CD14-positive monocyte (primary cell): Measurements from ENCODE around the gene NLRC3. TPM values are rescaled to one million over a fixed set of nuclear protein-coding genes. Genes with fewer than 3 reads are reported as not detected.

Source experiments
- DNase-seq, 3 donors: peaks; one replicate each; pipeline ENCODE4 v3.0.0-alpha.2; 2011 to 2022
- H2AFZ ChIP-seq: 2 replicates; pipeline ENCODE4 v1.6.0; 2012; ENCODE audit warnings: mild to moderate bottlenecking, low read depth, low read length, inconsistent platforms; ENCODE audit not compliant: insufficient read depth, poor library complexity, severe bottlenecking
- H3K27ac ChIP-seq, 2 donors: 1 replicate in 1 of 2; 2 replicates in 1 of 2; pipeline ENCODE4 v1.5.1; 2012 to 2013; ENCODE audit warnings: low read length in 2 of 2, control low read depth in 1 of 2, inconsistent platforms in 1 of 2, low read depth in 1 of 2, mild to moderate bottlenecking in 1 of 2
- H3K27me3 ChIP-seq, 2 donors: one replicate each; pipeline versions ENCODE4 v1.6.0 to v1.6.1; 2011 to 2013; ENCODE audit warnings: low read length in 2 of 2; ENCODE audit not compliant: control insufficient read depth in 2 of 2, insufficient read depth in 2 of 2
- H3K36me3 ChIP-seq, 2 donors: replicated peaks in 1 of 2; 1 replicate in 1 of 2; 2 replicates in 1 of 2; pipeline versions ENCODE4 v1.5.1 to v1.6.1; 2012 to 2013; ENCODE audit warnings: low read length in 2 of 2, control low read depth in 1 of 2, inconsistent platforms in 1 of 2, mild to moderate bottlenecking in 1 of 2; ENCODE audit not compliant: insufficient read depth in 2 of 2, control insufficient read depth in 1 of 2
- H3K4me1 ChIP-seq, 2 donors: 1 replicate in 1 of 2; 2 replicates in 1 of 2; pipeline versions ENCODE4 v1.5.1 to v1.6.1; 2012 to 2013; ENCODE audit warnings: low read length in 2 of 2, control low read depth in 1 of 2, inconsistent platforms in 1 of 2, mild to moderate bottlenecking in 1 of 2, moderate library complexity in 1 of 2; ENCODE audit not compliant: insufficient read depth in 2 of 2, control insufficient read depth in 1 of 2
- H3K4me2 ChIP-seq: replicated peaks from 2 replicates; pipeline ENCODE3; 2012; ENCODE audit warnings: low read length, moderate library complexity, mild to moderate bottlenecking; ENCODE audit not compliant: poor library complexity, severe bottlenecking; ENCODE audit errors: extremely low read depth
- H3K4me3 ChIP-seq, 3 experiments: fragments of 200-600 bp in 1 of 3; sonication (generic) in 1 of 3; replicated peaks in 1 of 3; 1 replicate in 2 of 3; 2 replicates in 1 of 3; pipeline ENCODE4 v1.5.1; 2011 to 2013; ENCODE audit warnings: low read length in 3 of 3, mild to moderate bottlenecking in 3 of 3, control low read depth in 2 of 3, low read depth in 2 of 3, inconsistent platforms in 1 of 3, moderate library complexity in 1 of 3
- H3K79me2 ChIP-seq: 2 replicates; pipeline ENCODE4 v1.6.0; 2012; ENCODE audit warnings: mild to moderate bottlenecking, control low read depth, inconsistent platforms, low read length, moderate library complexity; ENCODE audit not compliant: insufficient read depth
- H3K9ac ChIP-seq: 2 replicates; pipeline ENCODE4 v1.6.0; 2017; ENCODE audit warnings: low read length, mild to moderate bottlenecking; ENCODE audit not compliant: insufficient read depth, poor library complexity, severe bottlenecking
- H3K9me3 ChIP-seq, 2 donors: replicated peaks in 1 of 2; 1 replicate in 1 of 2; 2 replicates in 1 of 2; pipeline versions ENCODE4 v1.5.1 to v1.6.1; 2012 to 2013; ENCODE audit warnings: low read length in 2 of 2, control low read depth in 1 of 2; ENCODE audit not compliant: control insufficient read depth in 1 of 2, insufficient read depth in 1 of 2
- H4K20me1 ChIP-seq: 2 replicates; pipeline ENCODE4 v1.6.0; 2012; ENCODE audit warnings: mild to moderate bottlenecking, low read length, control low read depth, moderate library complexity; ENCODE audit not compliant: insufficient read depth
- H3K27ac Mint-ChIP-seq, 7 donors: one replicate each; pipeline ENCODE4 v1.8.0; 2020; ENCODE audit warnings: mild to moderate bottlenecking in 7 of 7, mixed read lengths in 7 of 7, moderate library complexity in 6 of 7, inconsistent platforms in 2 of 7
- H3K27me3 Mint-ChIP-seq, 3 donors: one replicate each; pipeline ENCODE4 v1.8.0; 2021 to 2022; ENCODE audit warnings: low read depth in 3 of 3, mild to moderate bottlenecking in 3 of 3, mixed read lengths in 3 of 3, moderate library complexity in 3 of 3, inconsistent platforms in 1 of 3
- H3K36me3 Mint-ChIP-seq, 2 donors: one replicate each; pipeline ENCODE4 v1.8.0; 2020; ENCODE audit warnings: mixed read lengths in 2 of 2, inconsistent platforms in 1 of 2, mild to moderate bottlenecking in 1 of 2
- H3K4me1 Mint-ChIP-seq: one replicate; pipeline ENCODE4 v1.8.0; 2020; ENCODE audit warnings: mild to moderate bottlenecking, mixed read lengths
- H3K4me3 Mint-ChIP-seq, 2 donors: one replicate each; pipeline ENCODE4 v1.8.0; 2020; ENCODE audit warnings: mild to moderate bottlenecking in 2 of 2, mixed read lengths in 2 of 2, moderate library complexity in 1 of 2
- H3K9me3 Mint-ChIP-seq, 7 donors: one replicate each; pipeline ENCODE4 v1.8.0; 2020 to 2022; ENCODE audit warnings: mixed read lengths in 7 of 7, mild to moderate bottlenecking in 6 of 7, moderate library complexity in 6 of 7, inconsistent platforms in 2 of 7
- CTCF ChIP-seq: fragments of 200-600 bp; IDR thresholded peaks from one replicate; pipeline ENCODE4 v1.8.0; 2022; ENCODE audit warnings: antibody characterized with exemption, mild to moderate bottlenecking
- WGBS: methylation state at CpG from one replicate; pipeline ENCODE4 v1.1.5; 2013; ENCODE audit warnings: missing lambda C conversion rate; ENCODE audit not compliant: insufficient coverage; 5-methylcytosine and 5-hydroxymethylcytosine counted together
- intact Hi-C, 2 donors: fragments of 100-400 bp; cut with micrococcal nuclease; formaldehyde crosslinking; loops; one replicate each; pipeline versions ENCODE4 v1.15.0 to v1.15.1; 2023
- polyA plus RNA-seq, 3 donors: library from polyadenylated mRNA; depleted of rRNA in 1 of 3; unstranded in 2 of 3; stranded (reverse) in 1 of 3; fragments of 300-500 nt in 2 of 3; fragments of >200 nt in 1 of 3; fragmentation: Illumina TruSeq in 2 of 3; gene quantifications; 1 replicate in 2 of 3; 2 replicates in 1 of 3; pipeline ENCODE4 v1.2.3, GENCODE V29; 2012 to 2021

Gene NLRC3
- polyA plus RNA-seq, 3 donors: 0.03 to 0.07 (median 0.06) TPM

GRCh38 chr16:3611146-3611975 lies 34.2 kb upstream of the NLRC3 start, which contains the start of gene SLX4:
SLX4 (minus strand) TSS chr16:3611606; CDS start chr16:3608964, 2,642 bp downstream.
- Mint-ChIP-seq H3K36me3 (peaks cover 18 to 32% of the 10 kb centered on the region in 2 donors), H3K4me1 (peaks cover 54% of the 10 kb centered on the region), H3K4me3 (peak within 1 kb of the TSS; percentile 99 to 100), H3K27me3 (peaks cover 0 to 1% (median 0%) of the 10 kb centered on the region in 3 donors), H3K27ac (peak within 1 kb of the TSS; percentile 96 to 99 (median 98)), H3K9me3 (no peaks in the 10 kb centered on the region)
- Histone ChIP-seq H4K20me1 (peaks cover 15% of the 10 kb centered on the region), H3K9me3 (no peaks in the 10 kb centered on the region), H3K4me1 (peaks cover 29 to 33% of the 10 kb centered on the region in 2 donors), H3K79me2 (peaks cover 60% of the 10 kb centered on the region), H3K4me2 (peak within 1 kb of the TSS; percentile 92), H3K4me3 (peak within 1 kb of the TSS; percentile 82 to 97 (median 90)), H3K27me3 (no peaks in the 10 kb centered on the region), H2AFZ (peak within 1 kb of the TSS; percentile 92), H3K9ac (peak within 1 kb of the TSS; percentile 84), H3K27ac (peak within 1 kb of the TSS; percentile 70 to 94), H3K36me3 (peaks cover 0 to 25% of the 10 kb centered on the region in 2 donors)
- intact Hi-C loops: loop anchor here in 1 of 2 donors (2.0 to 10.0 kb wide), 2 partner anchors 105 to 573 kb away; partner anchors contain the start of gene TRAP1
- 0% methylated on average over 75 of the region's 86 CpGs for WGBS
- peak; percentile 88 to 94 (median 91) for DNase-seq
- TF ChIP-seq CTCF: no peak

- WGBS: 0% methylated on average over 3 of the region's 10 CpGs
- intact Hi-C loops: loop anchor here in 1 of 2 donors (2.0 to 10.0 kb wide), 2 partner anchors 106 to 574 kb away; partner anchors contain the start of gene TRAP1
- peak overlapping the region; percentile 89 to 98 for H3K4me3 Mint-ChIP-seq
- Histone ChIP-seq H3K79me2 (peaks cover 54% of the 10 kb centered on the region), H3K4me2 (peak overlapping the region; percentile 92), H4K20me1 (peaks cover 15% of the 10 kb centered on the region), H3K9ac (peak overlapping the region; percentile 84), H2AFZ (peak overlapping the region; percentile 92), H3K9me3 (no peaks in the 10 kb centered on the region), H3K27ac (peak overlapping the region in 1 of 2 donors; percentile 70), H3K4me1 (peaks cover 29 to 33% of the 10 kb centered on the region in 2 donors), H3K27me3 (no peaks in the 10 kb centered on the region), H3K4me3 (peak overlapping the region; percentile 82 to 97 (median 90)), H3K36me3 (peaks cover 0 to 30% of the 10 kb centered on the region in 2 donors)
- H3K27ac Mint-ChIP-seq: peak overlapping the region; percentile 8 to 97 (median 70)
- peaks cover 53% of the 10 kb centered on the region for H3K4me1 Mint-ChIP-seq
- H3K27me3 Mint-ChIP-seq: peaks cover 0 to 1% (median 0%) of the 10 kb centered on the region in 3 donors
- no peak for DNase-seq
- H3K9me3 Mint-ChIP-seq: no peaks in the 10 kb centered on the region
- peaks cover 23 to 38% of the 10 kb centered on the region in 2 donors for H3K36me3 Mint-ChIP-seq
- no peak for TF ChIP-seq CTCF
These were observed 33.5 kb upstream of the NLRC3 start for GRCh38 chr16:3610698-3611145.
